Measurements from ENCODE around the gene SEMA6A. TPM values are rescaled to one million over a fixed set of nuclear protein-coding genes. Genes with fewer than 3 reads are reported as not detected.

Gene SEMA6A
- total RNA-seq, 2 donors from 2014 or later = 79.6 to 328 TPM

- Mint-ChIP-seq H3K36me3 (ENCODE audit: low read depth) (no peaks in the 10 kb centered on the region), H3K4me1 (peaks cover 20% of the 10 kb centered on the region), H3K4me3 (no peak overlapping the region), H3K27ac (no peak overlapping the region), H3K27me3 (ENCODE audit: insufficient read depth) (peaks cover 12% of the 10 kb centered on the region), H3K9me3 (no peaks in the 10 kb centered on the region)
- DNase-seq = no peak
- Histone ChIP-seq H3K9ac (ENCODE audit: extremely low read depth, low read length, poor library complexity, severe bottlenecking) (no peak overlapping the region), H3K4me1 (ENCODE audit: control insufficient read depth, insufficient read depth, low read length) (no peaks in the 10 kb centered on the region), H3K4me3 (ENCODE audit: low read length) (no peak overlapping the region), H3K9me3 (ENCODE audit: control insufficient read depth, low read length) (no peaks in the 10 kb centered on the region), H3K36me3 (ENCODE audit: control insufficient read depth, insufficient read depth, low read length) (no peaks in the 10 kb centered on the region), H3K27ac (ENCODE audit: low read depth, low read length) (no peak overlapping the region), H3K27me3 (ENCODE audit: control insufficient read depth, insufficient read depth, low read length, poor library complexity, severe bottlenecking) (peaks cover 4% of the 10 kb centered on the region)
- no peak for TF ChIP-seq CTCF (conservative IDR thresholded peaks at IDR 0.05)
Observed at GRCh38 chr5:116583085-116583861, 8.7 kb upstream of the SEMA6A start.

GRCh38 chr5:116581910-116582309 lies 7.3 kb upstream of the SEMA6A start:
- Mint-ChIP-seq H3K4me1 (peaks cover 24% of the 10 kb centered on the region), H3K4me3 (no peak overlapping the region), H3K27ac (no peak overlapping the region), H3K27me3 (ENCODE audit: insufficient read depth) (peaks cover 12% of the 10 kb centered on the region), H3K9me3 (no peaks in the 10 kb centered on the region), H3K36me3 (ENCODE audit: low read depth) (no peaks in the 10 kb centered on the region)
- no peak for DNase-seq
- H3K27me3 ChIP-seq (ENCODE audit: control insufficient read depth, insufficient read depth, low read length, poor library complexity, severe bottlenecking) = peaks cover 4% of the 10 kb centered on the region
- H3K36me3 ChIP-seq (ENCODE audit: control insufficient read depth, insufficient read depth, low read length) = no peaks in the 10 kb centered on the region
- H3K27ac ChIP-seq (ENCODE audit: low read depth, low read length) = no peak overlapping the region
- no peak overlapping the region for H3K4me3 ChIP-seq (ENCODE audit: low read length)
- no peak overlapping the region for H3K9ac ChIP-seq (ENCODE audit: extremely low read depth, low read length, poor library complexity, severe bottlenecking)
- WGBS, 2 experiments (ENCODE audit: insufficient coverage in 1 of 2, insufficient read length in 1 of 2) = 100% methylated on average over 1 of the region's 1 CpG; no CpG with 5 or more reads in 1 of the 2 experiments
- TF ChIP-seq CTCF (conservative IDR thresholded peaks at IDR 0.05) = no peak
- H3K4me1 ChIP-seq (ENCODE audit: control insufficient read depth, insufficient read depth, low read length) = no peaks in the 10 kb centered on the region
- no peaks in the 10 kb centered on the region for H3K9me3 ChIP-seq (ENCODE audit: control insufficient read depth, low read length)

- no peak for DNase-seq
- Histone ChIP-seq H3K27me3 (ENCODE audit: control insufficient read depth, insufficient read depth, low read length, poor library complexity, severe bottlenecking) (peaks cover under 1% of the 10 kb centered on the region), H3K36me3 (ENCODE audit: control insufficient read depth, insufficient read depth, low read length) (no peaks in the 10 kb centered on the region), H3K9ac (ENCODE audit: extremely low read depth, low read length, poor library complexity, severe bottlenecking) (no peak overlapping the region), H3K4me1 (ENCODE audit: control insufficient read depth, insufficient read depth, low read length) (no peaks in the 10 kb centered on the region), H3K27ac (ENCODE audit: low read depth, low read length) (no peak overlapping the region), H3K4me3 (ENCODE audit: low read length) (no peak overlapping the region), H3K9me3 (ENCODE audit: control insufficient read depth, low read length) (no peaks in the 10 kb centered on the region)
- H3K4me3 Mint-ChIP-seq = no peak overlapping the region
- H3K36me3 Mint-ChIP-seq (ENCODE audit: low read depth) = no peaks in the 10 kb centered on the region
- peaks cover 17% of the 10 kb centered on the region for H3K4me1 Mint-ChIP-seq
- WGBS, 2 experiments (ENCODE audit: insufficient coverage in 1 of 2, insufficient read length in 1 of 2) = 84 to 89% methylated on average over 6 of the region's 6 CpGs
- no peak overlapping the region for H3K27ac Mint-ChIP-seq
- TF ChIP-seq CTCF (conservative IDR thresholded peaks at IDR 0.05) = no peak
- no peaks in the 10 kb centered on the region for H3K9me3 Mint-ChIP-seq
- H3K27me3 Mint-ChIP-seq (ENCODE audit: insufficient read depth) = peaks cover 12% of the 10 kb centered on the region
Observed at GRCh38 chr5:116579144-116579543, 4.5 kb upstream of the SEMA6A start.
